Retina (tissue), 1 donor: Measurements from ENCODE around the gene MAD1L1.

ENCODE experiments used
- DNase-seq: peaks from one replicate; pipeline ENCODE4 v3.0.0-alpha.2; 2016

The MAD1L1 gene

DNA sequence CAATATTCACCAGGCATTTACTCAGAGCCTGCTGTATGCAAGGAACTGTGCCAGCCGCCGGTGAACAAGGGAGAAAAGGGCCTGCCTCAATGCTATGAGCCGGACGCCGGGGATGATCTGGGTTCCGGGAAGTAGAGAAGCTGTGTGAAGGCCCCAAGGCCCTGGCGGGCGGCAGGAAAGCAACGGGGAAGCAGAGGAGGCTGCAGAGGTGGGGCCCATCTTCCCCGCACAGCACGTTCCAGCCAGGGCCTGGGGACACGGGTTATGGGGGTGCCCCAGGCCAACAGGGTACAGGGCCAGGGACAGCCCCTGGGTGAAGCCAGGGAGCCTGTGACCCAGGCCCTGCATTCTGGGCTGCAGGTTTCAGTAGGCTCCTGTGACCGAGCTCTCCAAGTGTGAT lies 179.3 kb downstream of the MAD1L1 start:
- no peak for DNase-seq

DNA sequence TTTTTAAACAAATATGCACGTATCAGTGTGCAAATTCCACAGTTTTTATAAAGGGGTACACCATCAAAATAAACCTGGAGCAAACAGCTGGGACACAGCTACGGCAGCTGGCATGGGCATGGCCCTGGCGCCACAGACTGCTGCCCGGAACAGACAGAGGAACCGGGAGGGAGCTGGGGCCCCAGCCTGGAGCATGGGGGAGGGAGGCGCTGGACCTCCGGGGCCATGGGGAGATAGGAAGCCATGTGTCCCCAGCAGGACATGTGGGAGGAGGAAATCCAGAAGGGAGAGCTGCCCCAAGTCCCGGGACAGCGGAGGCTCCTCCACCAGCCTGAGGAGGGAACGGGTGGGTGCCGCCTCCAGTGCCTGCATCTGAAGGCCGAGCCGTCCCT lies 180.1 kb downstream of the MAD1L1 start:
- DNase-seq: no peak

DNA sequence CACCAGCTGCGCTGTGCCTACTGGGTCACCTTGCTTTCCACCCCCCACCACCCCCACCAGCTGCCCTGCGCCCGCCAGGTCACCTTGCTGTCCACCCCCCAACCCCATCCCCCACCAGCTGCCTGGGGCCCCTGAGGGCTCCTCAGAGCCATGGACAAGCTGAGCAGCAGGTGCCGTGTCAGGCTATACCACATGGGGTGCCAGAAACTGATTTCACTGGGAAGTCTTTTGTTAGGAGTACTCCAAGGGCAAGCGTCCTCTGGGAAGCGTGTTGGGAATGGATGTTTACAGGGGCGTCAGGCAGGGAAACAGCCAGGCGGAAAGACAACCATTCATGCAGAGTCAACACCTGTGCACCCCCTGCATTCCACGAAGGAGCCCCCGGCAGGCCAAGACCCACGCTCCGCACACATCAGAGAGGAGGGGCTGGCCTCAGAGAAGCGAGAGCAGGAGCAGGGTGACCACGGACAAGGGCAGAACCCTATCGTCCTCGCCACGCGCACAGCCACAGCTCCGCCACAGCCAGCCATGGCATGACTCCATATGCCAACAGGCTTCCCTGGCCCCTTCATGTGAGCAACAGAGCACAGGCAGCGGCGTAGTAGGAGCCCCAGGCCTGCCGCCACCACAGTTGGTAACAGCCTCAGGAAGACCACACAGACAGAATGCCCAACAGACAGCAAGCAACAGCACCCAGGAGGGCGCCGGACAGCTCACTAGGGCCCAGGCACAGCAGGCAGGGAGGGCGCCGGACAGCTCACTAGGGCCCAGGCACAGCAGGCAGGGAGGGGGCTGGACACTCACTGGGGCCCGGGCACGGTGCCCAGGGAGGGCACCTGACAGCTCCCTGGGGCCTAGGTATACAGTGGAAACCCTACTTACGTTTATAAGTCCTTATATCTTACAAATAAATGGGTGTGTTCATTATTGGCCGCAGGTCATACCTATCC lies 180.8 kb downstream of the MAD1L1 start:
- peak; percentile 58 for DNase-seq

DNA sequence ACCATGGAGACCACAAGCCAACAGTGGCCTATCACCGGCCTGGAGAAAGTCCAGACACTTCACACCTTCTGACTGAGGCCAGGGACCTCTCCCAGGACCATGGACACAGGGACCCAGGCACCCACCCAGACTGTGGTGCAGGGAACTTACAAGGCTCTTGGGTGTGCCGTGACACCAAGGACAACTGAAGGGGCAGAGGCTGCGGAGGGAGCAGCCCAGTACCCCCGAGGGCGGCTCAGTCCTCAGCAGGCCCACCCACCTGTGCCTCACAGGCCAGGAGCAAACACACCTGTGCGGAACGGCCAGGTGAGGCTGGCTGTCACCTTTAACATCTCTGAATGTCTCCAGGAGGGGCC lies 182.3 kb downstream of the MAD1L1 start:
- no peak for DNase-seq

DNA sequence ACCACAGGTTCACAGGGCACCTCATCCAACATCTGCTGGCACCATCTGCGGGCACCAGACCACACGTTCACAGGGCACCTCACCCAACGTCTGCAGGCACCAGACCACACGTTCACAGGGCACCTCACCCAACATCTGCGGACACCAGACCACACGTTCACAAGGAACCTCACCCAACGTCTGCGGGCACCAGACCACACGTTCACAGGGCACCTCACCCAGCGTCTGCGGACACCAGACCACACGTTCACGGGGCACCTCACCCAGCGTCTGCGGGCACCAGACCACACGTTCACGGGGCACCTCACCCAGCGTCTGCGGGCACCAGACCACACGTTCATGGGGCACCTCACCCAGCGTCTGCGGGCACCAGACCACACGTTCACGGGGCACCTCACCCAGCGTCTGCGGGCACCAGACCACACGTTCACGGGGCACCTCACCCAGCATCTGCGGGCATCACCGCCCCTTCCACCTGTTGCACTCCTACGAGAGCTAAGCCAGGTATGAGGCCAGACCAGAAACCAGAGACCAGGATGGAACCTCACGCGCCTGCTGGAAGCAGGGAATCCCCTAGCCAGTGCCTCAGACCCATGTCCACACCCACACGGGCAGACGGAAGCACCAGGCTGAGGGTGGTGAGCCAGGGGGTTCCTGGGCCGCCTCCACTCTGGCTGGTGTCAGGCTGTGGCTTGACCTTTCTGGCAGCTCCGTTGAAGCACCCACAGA lies 182.8 kb downstream of the MAD1L1 start:
- DNase-seq: no peak

DNA sequence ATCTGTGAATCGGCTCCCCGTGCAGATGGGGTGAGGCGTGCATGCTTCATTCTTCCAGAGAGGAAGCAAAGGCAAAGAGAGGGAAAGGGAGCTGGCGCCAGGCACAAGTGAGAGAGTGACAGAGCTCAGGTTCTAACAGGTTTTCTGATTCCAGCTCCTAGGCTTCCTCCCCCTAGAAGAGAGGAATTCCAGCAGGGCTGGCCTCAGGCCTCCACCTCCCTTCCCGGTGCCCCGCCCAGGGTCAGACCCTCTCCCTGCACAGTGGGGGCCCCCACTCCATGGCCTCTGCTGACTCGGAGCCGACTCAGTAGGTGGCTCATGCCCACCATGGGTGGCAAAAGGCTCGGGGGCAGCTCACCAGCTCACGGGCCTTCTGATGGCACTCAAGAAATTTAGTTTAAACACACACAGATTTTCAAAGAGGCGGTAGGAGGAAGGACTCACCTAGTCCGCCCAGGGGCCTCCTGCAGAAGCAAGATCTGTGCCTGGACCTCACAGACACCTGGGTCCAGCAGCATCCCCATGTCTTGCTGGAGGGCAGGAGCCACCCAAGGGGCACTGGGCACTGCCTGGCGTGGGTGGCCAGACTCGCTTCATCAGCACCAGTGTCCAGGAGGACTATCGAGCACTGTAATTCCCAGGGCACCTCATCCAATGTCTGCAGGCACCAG lies 183.5 kb downstream of the MAD1L1 start:
- DNase-seq: no peak

DNA sequence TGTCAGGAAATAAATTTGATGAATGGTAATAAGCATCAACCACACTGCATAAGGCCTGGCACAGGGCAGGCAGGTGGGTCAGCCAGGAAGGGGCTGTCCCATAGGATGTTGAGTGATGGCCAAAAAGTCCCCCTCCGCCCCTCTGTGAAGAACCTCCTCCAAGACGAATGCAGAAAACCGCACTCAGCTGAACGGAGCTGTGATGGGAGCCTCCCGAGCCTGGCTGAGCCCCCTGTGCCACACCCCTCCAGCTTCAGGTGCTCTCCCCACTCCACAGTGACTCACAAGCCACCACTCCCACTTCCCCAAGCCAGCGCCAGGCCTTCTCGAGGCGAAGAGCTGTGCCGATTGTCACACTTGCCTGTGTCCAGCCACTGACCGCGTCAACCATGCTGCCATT lies 184.2 kb downstream of the MAD1L1 start:
- DNase-seq: no peak

DNA sequence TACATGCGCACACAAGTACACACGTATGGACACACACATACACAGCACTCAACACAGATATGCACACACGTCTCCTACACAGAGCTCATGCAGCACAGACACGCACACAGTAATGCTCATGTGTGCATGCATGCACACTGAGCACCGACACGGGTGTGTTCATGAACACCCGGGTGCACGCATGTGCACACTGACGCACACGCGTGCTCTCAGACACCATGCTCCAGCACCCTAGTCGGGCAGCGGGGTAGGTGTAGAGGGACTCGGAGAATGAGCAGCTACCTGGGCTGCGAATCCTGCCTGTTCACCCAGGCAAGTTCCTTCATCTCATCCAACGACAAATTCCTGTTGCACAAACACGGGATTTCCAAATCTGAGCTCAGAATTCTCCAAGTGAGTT lies 184.7 kb downstream of the MAD1L1 start:
- no peak for DNase-seq

DNA sequence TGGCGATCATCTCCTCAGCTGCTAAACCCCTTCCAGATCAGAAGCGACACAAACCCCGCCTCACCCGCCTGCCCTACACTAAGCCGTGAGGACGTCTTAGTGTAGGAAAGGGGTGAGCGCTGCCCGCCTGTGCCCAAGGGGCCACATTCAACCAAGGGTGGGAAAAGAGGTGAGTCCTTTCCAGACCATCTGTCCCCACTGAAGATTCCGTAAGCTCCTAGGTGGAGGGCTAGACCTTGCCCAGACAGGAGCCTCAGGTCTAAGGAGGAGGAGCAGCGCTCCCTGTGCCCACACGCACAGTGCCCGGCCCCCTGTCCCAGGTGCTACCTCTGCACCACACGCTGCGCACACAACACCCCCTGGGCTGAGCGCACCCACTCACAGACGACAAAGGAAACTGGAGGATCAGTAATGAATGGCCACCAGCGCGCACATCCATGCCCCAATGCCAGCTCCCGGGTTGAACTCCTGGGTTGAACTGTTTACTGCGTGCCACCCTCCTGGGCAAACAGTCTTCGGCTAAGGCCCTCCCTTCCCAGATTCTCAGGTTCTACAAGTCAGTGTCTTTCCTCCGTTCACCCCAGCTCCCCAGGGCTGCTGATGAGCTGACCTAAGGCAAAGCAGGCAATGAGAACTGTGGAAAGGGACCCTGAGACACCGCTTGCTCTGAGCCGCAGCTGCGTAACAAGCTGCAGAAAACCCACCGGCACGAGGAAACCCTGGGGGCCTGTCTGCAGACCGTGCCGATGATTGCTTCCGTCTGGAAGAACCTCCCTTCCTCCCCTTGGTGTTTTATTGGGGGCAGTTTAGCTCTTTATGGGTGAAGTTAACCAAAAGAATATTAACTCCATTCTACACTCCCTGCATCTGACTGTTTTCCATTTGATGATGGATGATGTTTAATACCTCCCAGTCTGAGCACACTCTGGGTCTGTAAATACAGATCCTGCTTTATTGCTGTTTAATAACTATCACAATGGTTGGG lies 185.9 kb downstream of the MAD1L1 start:
- peak; percentile 56 for DNase-seq

DNA sequence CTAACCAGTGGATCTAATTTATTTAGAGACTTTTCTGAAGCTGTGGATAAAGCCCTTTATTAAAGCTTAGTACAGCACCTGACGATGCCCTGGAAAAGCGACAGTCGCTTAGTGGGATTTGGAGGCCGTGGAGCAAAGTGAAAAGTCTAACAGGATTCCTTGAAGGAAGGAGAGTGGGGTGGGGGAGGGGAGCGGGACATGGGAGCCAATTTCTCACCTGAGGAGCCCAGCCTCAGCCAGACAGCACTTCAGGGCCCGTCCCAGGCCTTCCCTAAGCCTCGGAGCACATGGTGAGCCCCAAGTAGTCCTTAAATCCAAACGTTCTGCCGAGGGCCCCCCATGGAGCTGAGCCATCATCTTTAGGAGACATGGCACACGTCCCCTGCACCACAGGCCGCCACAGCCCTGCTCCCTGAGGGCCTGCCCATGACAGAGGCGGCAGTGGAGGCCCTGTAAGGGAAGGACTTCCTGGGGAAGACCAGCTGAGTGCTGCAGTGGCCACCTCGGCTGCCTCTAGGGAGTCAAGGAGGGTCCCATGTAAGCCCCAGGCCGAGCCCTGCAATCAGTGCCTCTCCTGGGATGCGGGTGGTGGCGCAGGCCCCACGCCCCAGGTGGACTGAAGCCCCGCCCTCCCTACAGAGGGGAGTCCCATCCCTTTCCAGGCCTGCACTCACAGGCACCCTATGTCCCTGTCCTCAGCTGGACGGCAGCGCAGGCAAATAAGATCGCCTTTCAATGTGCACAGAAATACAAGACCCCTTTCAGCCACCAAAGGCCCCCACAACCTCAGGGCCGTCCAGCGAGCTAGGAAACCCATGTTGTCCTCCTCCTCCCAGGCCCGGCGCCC lies 187.0 kb downstream of the MAD1L1 start:
- DNase-seq: peak; percentile 7

DNA sequence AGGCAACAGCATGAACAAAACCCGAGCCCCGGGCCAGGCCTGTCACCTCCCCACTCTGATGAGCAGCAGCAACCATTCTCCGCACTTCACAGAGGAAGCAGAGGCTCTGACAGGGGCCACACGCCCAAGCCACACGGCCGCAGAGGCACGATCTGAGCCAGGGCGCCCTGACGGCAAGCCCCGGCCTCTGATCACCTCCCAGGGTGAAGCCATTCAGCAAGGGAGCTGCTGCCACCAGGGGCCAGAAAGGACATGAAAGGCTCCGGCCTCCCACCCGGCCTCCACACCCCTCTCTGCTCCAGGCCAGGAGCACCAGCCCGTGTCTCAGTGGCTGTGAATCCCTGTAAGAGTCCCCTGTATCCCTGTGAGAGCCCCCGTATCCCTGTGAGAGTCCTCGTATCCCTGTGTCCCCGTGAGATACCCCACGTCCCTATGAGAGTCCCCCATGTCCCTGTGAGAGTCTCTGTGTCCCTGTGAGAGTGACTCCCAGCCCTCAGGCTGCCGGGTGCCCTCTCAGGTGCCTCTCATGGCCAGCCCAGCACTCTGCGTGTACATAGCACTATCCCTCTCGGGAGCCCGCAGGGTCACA lies 187.8 kb downstream of the MAD1L1 start:
- DNase-seq: no peak

DNA sequence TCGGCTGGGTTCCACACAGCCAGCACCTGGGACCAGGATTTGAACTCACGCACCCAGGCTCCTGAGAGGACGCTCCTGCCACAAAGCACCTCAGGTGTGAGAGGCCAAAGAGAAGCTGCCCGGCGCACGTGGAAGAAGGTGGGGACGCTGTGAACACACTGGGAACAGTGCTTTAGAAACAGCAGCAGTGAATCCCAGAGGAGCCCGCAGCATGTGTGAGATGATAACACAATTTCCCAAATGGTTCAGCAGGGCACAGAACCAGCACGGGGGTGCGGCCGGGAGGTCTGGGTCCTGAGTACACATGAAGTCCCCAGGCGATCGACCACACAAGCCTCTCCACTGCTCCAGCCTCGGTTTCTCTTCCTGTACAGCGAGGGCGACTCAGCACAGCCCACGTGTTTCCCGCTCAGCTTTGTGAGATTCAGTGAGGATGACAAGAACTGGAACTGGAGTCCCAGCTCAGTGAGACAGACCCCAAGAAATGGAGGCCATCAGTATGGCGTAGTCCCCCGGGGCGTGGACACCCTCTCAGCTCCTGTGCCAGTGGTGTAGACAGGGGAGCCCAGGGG lies 188.3 kb downstream of the MAD1L1 start:
- peak; percentile 3 for DNase-seq

DNA sequence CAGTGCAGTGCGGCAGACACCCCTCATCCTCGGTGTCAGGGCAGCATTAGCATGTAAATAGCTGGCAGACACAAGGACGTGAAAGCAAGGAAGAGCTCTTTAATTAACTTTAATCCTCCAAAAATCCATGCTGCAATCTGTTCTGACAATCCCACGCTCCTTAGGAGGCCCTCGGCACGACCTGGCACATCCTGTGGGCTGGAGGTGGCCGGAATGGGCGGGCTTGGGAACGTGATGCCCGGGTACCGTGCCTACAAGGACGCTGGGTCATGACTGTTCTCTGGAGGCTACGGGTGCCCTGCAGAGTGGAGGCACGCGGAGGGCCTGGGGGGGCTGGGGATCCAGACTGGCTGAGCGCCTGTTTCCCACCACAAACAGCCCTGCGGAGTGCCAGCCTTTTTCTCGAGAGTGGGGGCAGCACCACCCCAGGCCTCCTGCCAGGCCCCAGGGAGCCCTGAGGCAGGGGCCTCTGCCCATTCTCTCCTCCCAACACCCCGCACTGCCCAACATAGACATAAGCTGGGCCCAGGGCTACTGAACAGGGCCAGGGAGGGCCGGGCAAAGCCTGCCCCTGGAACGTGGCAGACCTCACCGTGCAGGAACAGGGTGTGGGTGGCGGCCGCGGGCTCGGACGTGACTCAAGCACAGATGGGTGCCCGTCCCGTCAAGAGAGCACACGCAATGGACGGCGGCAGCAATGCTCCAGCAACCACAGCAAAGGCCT lies 189.3 kb downstream of the MAD1L1 start:
- DNase-seq: peak; percentile 12

DNA sequence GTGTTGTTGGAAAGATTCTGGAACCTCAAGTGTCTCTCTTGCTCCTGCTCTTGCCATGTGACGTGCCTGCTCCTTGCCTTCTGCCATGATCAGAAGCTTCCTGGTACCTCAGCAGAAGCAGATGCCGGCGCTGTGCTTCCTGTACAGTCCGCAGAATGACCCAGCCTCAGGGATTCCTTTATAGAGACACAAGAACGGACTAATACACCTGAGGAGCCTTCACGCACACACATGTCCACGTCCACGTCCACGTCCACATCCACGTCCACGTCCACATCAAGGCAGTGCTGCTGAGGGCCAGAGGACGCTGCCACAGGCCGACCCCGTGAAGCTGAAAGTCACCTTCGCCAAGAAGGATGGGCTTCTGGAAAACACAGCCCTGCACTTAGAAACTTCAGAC lies 190.1 kb downstream of the MAD1L1 start:
- no peak for DNase-seq

DNA sequence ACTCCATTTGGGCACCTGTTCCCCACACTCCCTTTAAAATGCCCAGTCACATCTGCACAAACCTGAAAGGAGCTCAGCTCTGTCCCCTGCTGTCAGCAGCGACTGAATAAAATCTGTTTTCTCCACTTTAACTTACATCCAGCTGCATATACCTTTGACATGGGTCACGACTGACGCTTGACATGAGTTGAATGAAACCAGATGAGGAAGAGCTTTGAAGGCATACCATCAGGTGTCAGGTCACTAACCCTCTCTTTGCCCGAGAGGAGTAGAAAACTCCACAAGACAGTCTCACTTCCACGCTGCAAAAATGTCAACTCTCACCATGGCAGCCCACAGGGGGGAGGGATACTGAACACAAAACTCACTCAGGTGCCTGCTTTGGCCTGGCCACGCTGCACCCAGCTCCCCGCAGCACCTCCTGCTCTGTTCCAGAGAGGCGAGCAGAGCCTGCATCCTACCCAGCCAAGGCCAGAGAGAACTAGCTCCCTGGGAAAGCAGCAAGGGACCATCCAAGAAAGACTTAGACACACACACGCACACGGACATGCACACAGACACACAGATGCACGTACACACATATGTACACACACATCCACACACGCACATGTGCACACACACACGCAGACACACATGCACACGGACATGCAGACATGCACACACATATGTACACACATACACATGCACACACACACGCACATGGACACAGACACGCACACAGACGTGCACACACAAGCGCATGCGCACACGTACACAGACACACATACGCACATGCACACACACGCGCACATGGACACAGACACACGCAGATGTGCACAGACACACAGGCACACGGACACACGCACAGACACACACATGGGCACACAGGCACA lies 191.0 kb downstream of the MAD1L1 start:
- DNase-seq: peak; percentile 1

DNA sequence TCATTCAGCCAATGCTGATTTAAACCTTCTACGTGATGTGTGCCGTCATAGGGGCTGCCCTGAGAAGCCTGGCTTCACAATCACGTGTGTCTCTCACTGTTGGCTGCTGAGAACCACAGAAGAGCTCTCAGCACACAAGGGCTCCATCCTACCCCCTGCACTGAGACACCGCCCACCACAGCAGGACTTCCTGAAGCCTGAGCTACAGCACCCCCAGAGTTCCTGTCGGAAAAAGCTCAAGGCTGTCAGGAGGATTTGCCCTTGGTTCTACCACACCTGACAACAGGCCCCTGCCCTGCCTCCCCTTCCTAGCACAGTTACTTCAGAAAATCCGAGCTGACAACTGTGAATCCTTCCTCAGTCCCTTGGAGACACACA lies 191.9 kb downstream of the MAD1L1 start:
- peak; percentile 45 for DNase-seq

DNA sequence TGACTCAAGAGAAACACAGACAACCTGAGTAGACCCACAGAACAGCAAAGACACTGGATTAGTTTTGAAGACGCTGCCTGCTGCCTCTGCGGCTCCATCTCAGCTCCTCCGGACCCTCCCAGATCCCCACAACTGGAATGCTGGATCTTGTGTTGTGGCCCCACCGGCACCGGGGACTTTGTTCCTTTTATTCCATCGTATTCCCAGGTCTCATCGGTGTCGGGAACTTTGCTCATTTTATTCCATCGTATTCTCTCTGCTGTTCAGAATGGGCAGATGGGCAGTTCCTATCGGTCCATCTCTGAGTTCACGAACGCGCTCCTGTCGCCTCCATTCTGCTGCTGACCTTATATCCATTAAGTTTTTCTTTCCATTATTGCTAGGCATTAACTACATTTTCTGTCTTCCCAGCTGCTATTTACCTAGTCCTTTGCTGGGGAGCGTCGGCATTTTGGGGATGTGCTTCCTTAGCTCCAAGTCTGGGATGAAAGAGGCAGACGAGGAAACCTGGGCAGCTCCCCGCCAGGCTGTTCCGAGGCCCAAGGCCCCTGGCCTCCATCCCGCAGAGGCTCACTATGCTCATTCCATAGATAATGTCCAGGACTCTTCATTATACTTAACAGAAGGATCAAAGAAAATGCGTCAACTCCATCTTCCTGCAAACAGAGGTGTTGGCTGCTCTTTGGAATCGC lies 192.4 kb downstream of the MAD1L1 start:
- DNase-seq: peak; percentile 1
